Measurements from ENCODE around the gene BDH1.

- TF ChIP-seq CHD2 (IDR thresholded peaks at IDR 0.05; ENCODE audit: low read length, partially characterized antibody) (no peak), SIN3A (IDR thresholded peaks at IDR 0.05; ENCODE audit: borderline replicate concordance, low read depth, low read length) (no peak), CTCF (IDR thresholded peaks at IDR 0.05) (no peak), MAX (IDR thresholded peaks at IDR 0.05; ENCODE audit: low read depth) (no peak), YY1 (IDR thresholded peaks at IDR 0.05; ENCODE audit: low read depth) (no peak), ZBTB33 (IDR thresholded peaks at IDR 0.05; ENCODE audit: borderline replicate concordance, low read depth) (no peak), GABPA (IDR thresholded peaks at IDR 0.05; ENCODE audit: low read depth) (no peak), TCF12 (IDR thresholded peaks at IDR 0.05) (no peak), MXI1 (IDR thresholded peaks at IDR 0.05; ENCODE audit: low read depth, low read length) (no peak), NRF1 (IDR thresholded peaks at IDR 0.05; ENCODE audit: low read depth, low read length) (no peak), RCOR1 (IDR thresholded peaks at IDR 0.05; ENCODE audit: low read length) (no peak), USF1 (IDR thresholded peaks at IDR 0.05; ENCODE audit: borderline replicate concordance, low read depth) (no peak)
Observed at GRCh38 chr3:197495999-197496745, 59.6 kb downstream of the BDH1 start.

Measured in SK-N-SH (cell line).